PC-3 (cell line): ENCODE measurements around the gene PCNA. TPM values are rescaled to one million over a fixed set of nuclear protein-coding genes. Genes with fewer than 3 reads are reported as not detected.
A peak's percentile ranks its signal among the peaks of the same experiment; 100 is the strongest.

Source experiments
- ATAC-seq: fragments of 200-7000 bp; cut with Tn5 transposase; 2 replicates; pipeline ENCODE4 v1.9.1; 2020; ENCODE audit warnings: mild to moderate bottlenecking, moderate library complexity
- BruUV-seq: library from RNA; stranded (reverse); fragments of 400-500 nt; replicated peaks from 2 replicates; lab custom pipeline; 2021; lab: Mats Ljungman, UMichigan
- CTCF ChIA-PET: fragments of 300-600 bp; sonication (Branson Sonifier 250); formaldehyde crosslinking; loops from one replicate; lab custom pipeline; 2022; ENCODE audit warnings: antibody characterized with exemption; lab: Charles Lee
- POLR2A ChIA-PET: fragments of 300-600 bp; sonication (Branson Sonifier 250); formaldehyde crosslinking; loops from one replicate; lab custom pipeline; 2022; ENCODE audit warnings: antibody characterized with exemption; ENCODE audit not compliant: unreplicated experiment; lab: Charles Lee
- DNase-seq: peaks from one replicate; pipeline ENCODE4 v3.0.0-alpha.2; 2015
- H2AFZ ChIP-seq: fragments of 300-600 bp; sonication (generic); 2 replicates; pipeline ENCODE4 v1.6.0; 2016; ENCODE audit warnings: antibody characterized with exemption, low read length
- H3F3A ChIP-seq: fragments of 300-600 bp; sonication (generic); one replicate; pipeline ENCODE4 v1.6.0; 2017; ENCODE audit warnings: antibody characterized with exemption, low read length, control low read depth, mild to moderate bottlenecking; ENCODE audit not compliant: unreplicated experiment
- H3K27ac ChIP-seq: fragments of 300-600 bp; sonication (generic); 2 replicates; pipeline ENCODE4 v1.5.1; 2016; ENCODE audit warnings: mild to moderate bottlenecking, low read length
- H3K27me3 ChIP-seq: fragments of 300-600 bp; sonication (generic); 2 replicates; pipeline ENCODE4 v1.6.1; 2016; ENCODE audit warnings: low read length, mixed read lengths
- H3K36me3 ChIP-seq: fragments of 300-600 bp; sonication (generic); 2 replicates; pipeline ENCODE4 v1.6.1; 2016; ENCODE audit warnings: low read depth, mixed run types, low read length, mixed read lengths
- H3K4me1 ChIP-seq: fragments of 300-600 bp; sonication (generic); 2 replicates; pipeline ENCODE4 v1.5.1; 2016; ENCODE audit warnings: low read length; ENCODE audit not compliant: insufficient read depth
- H3K4me2 ChIP-seq: fragments of 300-600 bp; sonication (generic); 2 replicates; pipeline ENCODE4 v1.6.0; 2016; ENCODE audit warnings: low read length
- H3K4me3 ChIP-seq: fragments of 300-600 bp; sonication (generic); 2 replicates; pipeline ENCODE4 v1.5.1; 2016; ENCODE audit warnings: mild to moderate bottlenecking, low read length, mixed read lengths
- H3K79me2 ChIP-seq: fragments of 300-600 bp; sonication (generic); 2 replicates; pipeline ENCODE4 v1.6.1; 2017; ENCODE audit warnings: low read length, mixed read lengths
- H3K9ac ChIP-seq: fragments of 300-600 bp; sonication (generic); 2 replicates; pipeline ENCODE4 v1.6.0; 2016; ENCODE audit warnings: mild to moderate bottlenecking, low read length
- H3K9me2 ChIP-seq: fragments of 300-600 bp; sonication (generic); replicated peaks from 2 replicates; pipeline ENCODE4 v1.6.1; 2016; ENCODE audit warnings: mixed run types, low read length, mixed read lengths
- H3K9me3 ChIP-seq: fragments of 300-600 bp; sonication (generic); 2 replicates; pipeline ENCODE4 v1.6.1; 2016; ENCODE audit warnings: low read length, mixed read lengths
- H4K20me1 ChIP-seq: fragments of 300-600 bp; sonication (generic); 2 replicates; pipeline ENCODE4 v1.6.1; 2016; ENCODE audit warnings: low read length, mixed read lengths
- CTCF ChIP-seq: fragments of 300-600 bp; sonication (generic); conservative IDR thresholded peaks from 2 replicates; pipeline ENCODE4 v1.5.1; 2017; ENCODE audit warnings: antibody characterized with exemption, low read depth, mild to moderate bottlenecking, low read length
- EZH2 ChIP-seq: fragments of 300-600 bp; sonication (generic); IDR thresholded peaks from one replicate; pipeline ENCODE4 v1.6.1; 2017; ENCODE audit warnings: antibody characterized with exemption, mild to moderate bottlenecking, low read length; ENCODE audit not compliant: unreplicated experiment
- EZH2phosphoT487 ChIP-seq: fragments of 300-600 bp; sonication (generic); IDR thresholded peaks from 2 replicates; pipeline ENCODE4 v1.6.1; 2018; ENCODE audit warnings: mild to moderate bottlenecking, antibody characterized with exemption, low read length, borderline replicate concordance
- intact Hi-C: fragments of 100-400 bp; cut with micrococcal nuclease; formaldehyde crosslinking; loops from 2 replicates; pipeline ENCODE4 v1.9.0; 2023
- total RNA-seq: library from RNA; depleted of rRNA; stranded (reverse); fragments of >200 nt; gene quantifications from 2 replicates; pipeline ENCODE4 v1.2.3, GENCODE V29; 2014

The PCNA gene
- total RNA-seq, 1 experiment from 2014 or later = 286 TPM

- H3K36me3 ChIP-seq = no peaks in the 10 kb centered on the region
- no peaks in the 10 kb centered on the region for H3K4me1 ChIP-seq
- H3K9ac ChIP-seq = no peak overlapping the region
- H3F3A ChIP-seq = no peaks in the 10 kb centered on the region
- no peak for ATAC-seq
- H2AFZ ChIP-seq = no peak overlapping the region
- intact Hi-C loops = no loop called here
- no peak overlapping the region for H3K4me2 ChIP-seq
- H3K4me3 ChIP-seq = no peak overlapping the region
- no TSS peak for BruUV-seq
- no peaks in the 10 kb centered on the region for H3K27me3 ChIP-seq
- no peaks in the 10 kb centered on the region for H3K9me3 ChIP-seq
- CTCF ChIA-PET = no interaction called here
- no peak for DNase-seq
- POLR2A ChIA-PET = no interaction called here
- no peak for TF ChIP-seq EZH2
- no peak for TF ChIP-seq CTCF
- TF ChIP-seq EZH2phosphoT487 = no peak
- no peak overlapping the region for H3K27ac ChIP-seq
- H4K20me1 ChIP-seq = 0 out of 2 replicates have a peak, but pooled peaks cover 4% of the 10 kb centered on the region
- H3K9me2 ChIP-seq = no peaks in the 10 kb centered on the region
- peaks cover 75% of the 10 kb centered on the region for H3K79me2 ChIP-seq
These were observed 14.2 kb upstream of the PCNA start for GRCh38 chr20:5133998-5134397.

- Histone ChIP-seq H3F3A (no peaks in the 10 kb centered on the region), H3K4me1 (peaks cover 9% of the 10 kb centered on the region), H4K20me1 (0 out of 2 replicates have a peak, but pooled peaks cover 4% of the 10 kb centered on the region), H3K9ac (no peak overlapping the region), H3K4me3 (no peak overlapping the region), H3K79me2 (peaks cover 82% of the 10 kb centered on the region), H2AFZ (no peak overlapping the region), H3K9me3 (no peaks in the 10 kb centered on the region), H3K9me2 (no peaks in the 10 kb centered on the region), H3K36me3 (no peaks in the 10 kb centered on the region), H3K4me2 (no peak overlapping the region), H3K27ac (no peak overlapping the region), H3K27me3 (no peaks in the 10 kb centered on the region)
- no peak for TF ChIP-seq EZH2phosphoT487
- TF ChIP-seq EZH2 = no peak
- TF ChIP-seq CTCF = no peak
- no TSS peak for BruUV-seq
- DNase-seq = no peak
- ATAC-seq = no peak
- ChIA-PET CTCF (no interaction called here), POLR2A (no interaction called here)
- intact Hi-C loops = no loop called here
These were observed 11.7 kb upstream of the PCNA start for GRCh38 chr20:5131502-5131901.

- no peak overlapping the region for H3K9ac ChIP-seq
- H3K4me2 ChIP-seq = peak overlapping the region; percentile 80
- H3K4me3 ChIP-seq = no peak overlapping the region
- no peak for DNase-seq
- H3F3A ChIP-seq = no peaks in the 10 kb centered on the region
- peaks cover 15% of the 10 kb centered on the region for H3K4me1 ChIP-seq
- no peak for TF ChIP-seq EZH2phosphoT487
- no peak for TF ChIP-seq CTCF
- no peak for TF ChIP-seq EZH2
- ChIA-PET POLR2A (no interaction called here), CTCF (no interaction called here)
- H3K36me3 ChIP-seq = no peaks in the 10 kb centered on the region
- BruUV-seq = no TSS peak
- no peak overlapping the region for H2AFZ ChIP-seq
- no peaks in the 10 kb centered on the region for H3K9me3 ChIP-seq
- no peak overlapping the region for H3K27ac ChIP-seq
- no peaks in the 10 kb centered on the region for H3K9me2 ChIP-seq
- H4K20me1 ChIP-seq = 0 out of 2 replicates have a peak, but pooled peaks cover 4% of the 10 kb centered on the region
- H3K27me3 ChIP-seq = no peaks in the 10 kb centered on the region
- ATAC-seq = no peak
- intact Hi-C loops = no loop called here
- peaks cover 65% of the 10 kb centered on the region for H3K79me2 ChIP-seq
These were observed 9.1 kb upstream of the PCNA start for GRCh38 chr20:5128886-5129285.
